Sigmoid colon (tissue), 4 donors: ENCODE results near the gene EME2.

ENCODE experiments used
- EP300 ChIP-seq, 4 donors: sonication (generic); formaldehyde crosslinking; IDR thresholded peaks; one replicate each; pipeline ENCODE4 v1.6.1; 2017; ENCODE audit warnings: antibody characterized with exemption in 4 of 4
- POLR2AphosphoS5 ChIP-seq, 4 donors: sonication (generic); formaldehyde crosslinking; IDR thresholded peaks; one replicate each; pipeline ENCODE4 v1.6.1; 2017; ENCODE audit warnings: antibody characterized with exemption in 4 of 4
- TF ChIP-seq, protein P1 (sequence below), 4 experiments: fragments of 450-650 bp in 3 of 4; fragments of 200-600 bp in 1 of 4; IDR thresholded peaks; one replicate each; pipeline ENCODE4 v1.5.1; 2016 to 2019; ENCODE audit warnings: antibody characterized with exemption in 4 of 4, mild to moderate bottlenecking in 3 of 4, moderate library complexity in 2 of 4

DNA sequence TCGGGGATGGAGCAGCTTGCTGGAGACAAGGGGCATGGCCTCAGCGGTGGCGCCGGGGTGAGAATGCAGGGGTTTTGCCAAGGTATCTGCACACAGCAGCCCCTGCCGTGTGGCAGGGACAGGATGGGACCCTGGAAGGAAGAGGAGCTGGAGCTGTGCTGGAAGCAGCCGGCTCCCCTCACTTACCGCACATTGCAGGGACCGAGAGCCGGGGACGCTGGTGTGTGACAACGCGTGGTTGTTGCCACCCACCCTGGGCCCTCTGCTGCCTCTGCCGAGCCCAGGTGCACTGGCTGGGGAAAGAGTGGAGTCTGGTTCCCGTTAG lies 13.2 kb downstream of the EME2 start:
- TF ChIP-seq POLR2AphosphoS5 (IDR thresholded peaks at IDR 0.05) = no peak
- TF ChIP-seq, protein P1, sequence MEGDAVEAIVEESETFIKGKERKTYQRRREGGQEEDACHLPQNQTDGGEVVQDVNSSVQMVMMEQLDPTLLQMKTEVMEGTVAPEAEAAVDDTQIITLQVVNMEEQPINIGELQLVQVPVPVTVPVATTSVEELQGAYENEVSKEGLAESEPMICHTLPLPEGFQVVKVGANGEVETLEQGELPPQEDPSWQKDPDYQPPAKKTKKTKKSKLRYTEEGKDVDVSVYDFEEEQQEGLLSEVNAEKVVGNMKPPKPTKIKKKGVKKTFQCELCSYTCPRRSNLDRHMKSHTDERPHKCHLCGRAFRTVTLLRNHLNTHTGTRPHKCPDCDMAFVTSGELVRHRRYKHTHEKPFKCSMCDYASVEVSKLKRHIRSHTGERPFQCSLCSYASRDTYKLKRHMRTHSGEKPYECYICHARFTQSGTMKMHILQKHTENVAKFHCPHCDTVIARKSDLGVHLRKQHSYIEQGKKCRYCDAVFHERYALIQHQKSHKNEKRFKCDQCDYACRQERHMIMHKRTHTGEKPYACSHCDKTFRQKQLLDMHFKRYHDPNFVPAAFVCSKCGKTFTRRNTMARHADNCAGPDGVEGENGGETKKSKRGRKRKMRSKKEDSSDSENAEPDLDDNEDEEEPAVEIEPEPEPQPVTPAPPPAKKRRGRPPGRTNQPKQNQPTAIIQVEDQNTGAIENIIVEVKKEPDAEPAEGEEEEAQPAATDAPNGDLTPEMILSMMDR (IDR thresholded peaks at IDR 0.05) = no peak
- TF ChIP-seq EP300 (IDR thresholded peaks at IDR 0.05) = no peak
